Suppressor macrophage treated with lipopolysaccharide for 4 hours (primary cell): ENCODE measurements around the gene PHTF1.

Experiments used
- DNase-seq: peaks from one replicate; pipeline ENCODE4 v3.0.0-alpha.2; 2020

Gene PHTF1

DNA sequence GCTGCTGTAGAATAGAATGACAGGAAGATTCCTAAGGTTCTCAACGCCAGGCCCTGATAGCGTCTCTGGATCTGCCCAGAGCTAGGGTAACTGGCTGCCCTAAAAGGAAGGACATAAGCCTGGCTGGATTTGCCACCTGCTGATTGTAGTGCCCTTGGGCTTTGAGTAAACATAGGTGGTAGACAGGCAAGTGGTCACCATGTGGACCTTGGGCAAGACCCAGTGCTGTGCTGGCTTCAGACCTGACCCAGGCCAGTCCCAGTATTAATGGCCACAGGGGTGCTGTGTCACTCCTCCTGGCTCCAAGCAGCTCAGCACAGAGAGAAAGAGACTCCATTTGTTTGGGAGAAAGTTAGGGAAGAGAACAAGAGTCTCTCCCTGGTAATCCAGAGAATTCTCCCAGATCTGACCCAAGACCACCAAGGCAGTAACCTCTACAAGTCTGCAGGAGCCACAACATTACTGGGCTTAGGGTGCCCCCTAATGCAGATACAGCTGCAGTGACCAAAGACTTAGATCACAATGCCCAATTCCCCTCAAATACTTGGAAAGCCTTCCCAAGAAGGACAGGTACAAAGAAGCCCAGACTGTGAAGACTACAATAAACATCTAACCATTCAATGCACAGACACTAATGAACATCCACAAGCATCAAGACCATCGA is 44.5 kb downstream of the PHTF1 start:
- no peak for DNase-seq

GRCh38 chr1:113701429-113701828 is 57.9 kb downstream of the PHTF1 start:
- DNase-seq = peak; percentile 21

GRCh38 chr1:113694910-113695309 is 64.4 kb downstream of the PHTF1 start:
- DNase-seq = no peak

GRCh38 chr1:113692824-113693431 is 66.4 kb downstream of the PHTF1 start:
- DNase-seq = no peak

DNA sequence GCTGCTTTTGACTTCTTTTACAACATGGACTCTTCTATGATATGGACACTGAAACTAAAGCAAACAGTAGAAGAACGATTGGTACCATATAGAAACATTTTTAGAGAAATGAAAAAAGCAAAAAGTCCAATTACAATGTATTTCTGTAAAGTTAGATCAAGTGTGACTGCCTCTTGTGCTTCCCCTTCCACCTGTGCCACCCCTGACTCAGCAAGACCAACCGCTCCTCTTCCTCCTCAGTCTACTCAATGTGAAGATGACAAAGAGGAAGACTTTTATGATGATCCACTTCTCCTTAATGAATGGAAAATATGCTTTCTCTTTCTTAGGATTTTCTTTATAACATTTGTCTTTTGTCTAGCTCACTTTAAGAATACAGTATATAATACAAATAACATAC is 66.9 kb downstream of the PHTF1 start:
- DNase-seq = no peak

DNA sequence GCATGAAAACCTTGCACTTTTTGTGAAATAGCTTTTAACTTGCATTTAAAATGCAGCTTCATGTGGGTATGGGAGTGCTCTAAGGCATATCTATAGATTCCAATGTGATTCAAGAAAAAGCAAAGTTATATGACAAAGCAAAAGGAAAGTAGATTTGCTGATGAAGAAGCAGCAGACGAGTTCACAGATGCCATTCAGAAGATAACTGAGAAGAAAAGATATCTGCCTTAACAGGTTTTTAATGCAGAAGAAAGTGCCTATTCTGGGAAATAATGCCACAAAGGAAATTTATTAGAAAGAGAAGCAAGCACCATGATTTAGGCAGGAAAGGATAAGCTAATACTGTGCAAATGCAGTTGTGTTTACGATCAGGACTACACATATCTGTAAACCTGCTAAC is 68.1 kb downstream of the PHTF1 start:
- DNase-seq = no peak

DNA sequence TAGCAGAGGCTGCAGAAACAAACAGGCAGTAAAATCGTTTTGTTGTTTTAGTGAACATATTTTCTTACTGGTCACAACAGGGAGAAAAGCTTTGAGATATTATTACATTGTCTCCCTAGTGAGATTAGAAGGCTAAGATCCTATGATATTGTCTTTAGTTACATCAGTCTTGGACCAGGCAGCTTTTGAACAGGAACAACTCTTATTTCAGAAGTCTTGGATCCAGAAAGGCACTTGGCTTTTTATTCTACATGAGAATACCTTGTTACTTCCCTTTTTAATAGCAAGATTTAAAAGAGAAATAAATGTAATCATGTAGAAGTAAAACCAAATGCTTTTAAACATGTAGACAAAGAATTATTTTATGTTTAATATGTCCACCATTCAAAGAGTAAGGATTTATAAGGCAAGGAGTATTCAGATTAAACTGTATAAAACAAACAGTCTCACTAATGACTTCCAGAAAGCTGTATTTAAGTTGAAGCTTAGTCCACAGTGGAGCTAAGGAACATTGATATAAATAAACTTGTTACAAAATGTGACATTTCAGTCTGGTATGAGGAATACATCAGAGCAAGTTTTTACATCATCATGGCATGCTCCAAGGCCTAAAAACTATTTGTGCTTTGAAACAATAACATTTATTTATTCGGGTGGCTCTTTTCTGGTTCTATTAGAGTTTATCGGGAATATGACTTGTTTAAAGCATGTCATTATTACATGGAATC is 72.2 kb downstream of the PHTF1 start:
- DNase-seq = no peak

GRCh38 chr1:113684153-113684541 is 75.1 kb downstream of the PHTF1 start:
- DNase-seq = no peak

GRCh38 chr1:113683384-113684152 is 75.7 kb downstream of the PHTF1 start:
- peak; percentile 69 for DNase-seq

GRCh38 chr1:113681596-113682337 is 77.5 kb downstream of the PHTF1 start:
- no peak for DNase-seq

DNA sequence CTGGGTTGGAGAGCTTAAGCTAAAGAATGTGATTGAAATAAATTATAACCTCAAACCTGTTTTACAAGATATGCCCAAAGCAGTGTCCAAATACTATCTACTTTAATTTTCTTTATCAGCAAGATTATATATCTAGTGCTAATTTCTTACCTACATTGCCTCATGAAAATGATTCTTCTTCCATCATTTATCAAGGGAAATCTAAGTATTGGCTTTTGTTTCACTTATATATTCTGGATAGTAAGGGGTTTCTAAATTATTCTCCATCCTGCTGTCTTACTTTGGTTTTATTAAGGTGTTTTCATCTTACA is 81.2 kb downstream of the PHTF1 start:
- DNase-seq = no peak

DNA sequence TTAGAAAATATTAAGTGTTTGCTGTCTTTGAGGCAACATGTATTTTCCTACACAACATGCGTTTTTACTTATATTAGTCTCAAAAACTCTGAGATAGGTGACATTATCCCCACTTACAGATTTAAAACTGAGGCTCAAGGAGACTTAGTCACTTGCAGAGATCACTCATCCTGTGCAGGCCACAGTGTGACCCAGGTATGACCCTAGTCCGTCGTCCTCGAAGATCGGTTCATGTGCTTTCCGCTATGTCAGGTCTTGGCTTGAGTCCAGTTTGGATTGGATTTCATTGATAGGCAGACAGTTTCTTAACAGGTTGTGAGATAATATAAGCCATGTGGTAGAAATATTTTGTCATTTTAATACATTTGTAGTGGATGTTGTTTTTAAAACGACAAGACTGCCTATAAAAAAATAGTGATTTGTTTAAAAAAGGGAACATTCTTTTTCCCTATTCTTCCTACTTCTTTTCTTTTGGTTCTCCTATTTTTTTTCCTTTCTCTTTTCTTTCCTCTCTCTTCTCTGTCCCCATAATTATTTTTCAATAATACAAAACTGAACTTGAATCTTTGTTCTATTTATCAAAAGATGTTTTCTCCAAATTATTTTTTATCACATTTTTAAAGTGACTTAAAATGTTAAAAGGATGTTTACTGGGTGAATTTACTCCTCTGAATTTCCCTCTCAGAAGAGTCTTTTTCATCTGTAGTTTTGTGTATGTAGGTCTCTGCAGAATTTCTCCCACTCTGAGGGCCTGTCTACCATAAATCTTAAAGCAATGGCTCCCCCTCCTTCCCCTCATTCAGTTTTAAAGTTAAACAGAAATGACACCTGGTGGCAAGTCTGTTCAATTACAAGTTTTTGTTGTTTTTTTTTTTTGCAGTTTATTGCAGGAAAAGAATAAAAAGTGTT is 81.8 kb downstream of the PHTF1 start:
- peak; percentile 52 for DNase-seq

DNA sequence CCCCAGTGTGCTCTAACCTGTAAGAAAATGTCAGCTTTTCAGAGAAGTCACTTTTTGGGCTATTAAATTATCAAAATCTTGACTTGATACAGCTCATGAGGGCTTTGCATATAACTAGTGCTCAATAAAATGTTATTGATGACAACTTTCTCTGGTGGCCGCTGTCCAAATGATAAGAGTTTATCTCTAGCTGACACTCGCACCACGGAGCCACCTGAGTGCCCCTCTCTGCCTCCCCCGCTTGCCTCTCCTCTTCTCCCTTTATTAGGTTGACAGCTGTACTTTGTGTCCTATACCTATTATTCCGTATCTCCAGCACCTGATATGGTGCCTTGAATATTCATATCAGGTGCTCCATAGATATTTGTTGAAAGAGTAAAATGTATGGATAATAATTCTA is 82.8 kb downstream of the PHTF1 start:
- DNase-seq = no peak

- no peak for DNase-seq
Measured at GRCh38 chr1:113675302-113675701, 84.0 kb downstream of the PHTF1 start.

GRCh38 chr1:113674591-113674990 is 84.7 kb downstream of the PHTF1 start:
- DNase-seq = no peak

- no peak for DNase-seq
Measured at GRCh38 chr1:113672491-113672890, 86.8 kb downstream of the PHTF1 start.

DNA sequence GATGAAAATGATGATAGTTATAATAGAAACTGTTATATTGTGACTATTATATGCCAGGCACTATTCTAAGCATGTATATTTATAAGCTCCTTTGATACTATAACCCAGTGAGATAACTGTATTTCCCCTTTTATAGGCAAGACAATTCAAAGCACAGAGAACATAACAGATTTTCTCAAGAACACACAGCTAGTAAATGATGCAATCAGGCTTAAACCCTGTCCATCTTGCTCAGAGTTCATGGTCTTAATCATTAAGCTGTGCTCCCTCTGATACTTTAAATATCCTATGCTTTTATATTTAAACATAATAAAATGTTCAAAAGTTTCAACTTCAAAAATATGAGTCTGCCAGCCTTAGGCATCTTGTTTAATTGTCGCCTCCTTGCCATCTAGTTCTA is 88.6 kb downstream of the PHTF1 start:
- no peak for DNase-seq

DNA sequence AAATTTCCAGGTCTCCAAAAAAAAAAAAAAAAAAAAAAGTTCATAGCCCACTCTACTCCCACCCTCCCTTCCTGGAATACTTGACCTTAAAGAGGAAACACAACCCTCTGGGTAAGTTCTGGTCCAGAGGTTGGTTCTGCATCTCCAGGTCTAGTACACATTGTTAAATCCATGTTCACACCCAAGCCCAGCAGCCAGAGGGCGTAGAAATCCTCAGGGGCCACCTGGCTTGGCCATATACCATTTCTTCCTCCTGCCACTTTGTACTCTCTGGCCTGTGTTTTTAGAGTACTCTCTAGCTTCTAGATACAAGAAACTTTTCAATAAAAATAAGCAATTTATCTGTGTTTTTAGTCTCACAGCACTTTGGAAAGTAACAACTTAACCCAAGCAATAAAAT is 89.3 kb downstream of the PHTF1 start:
- no peak for DNase-seq

GRCh38 chr1:113666126-113666525 is 93.2 kb downstream of the PHTF1 start:
- no peak for DNase-seq

DNA sequence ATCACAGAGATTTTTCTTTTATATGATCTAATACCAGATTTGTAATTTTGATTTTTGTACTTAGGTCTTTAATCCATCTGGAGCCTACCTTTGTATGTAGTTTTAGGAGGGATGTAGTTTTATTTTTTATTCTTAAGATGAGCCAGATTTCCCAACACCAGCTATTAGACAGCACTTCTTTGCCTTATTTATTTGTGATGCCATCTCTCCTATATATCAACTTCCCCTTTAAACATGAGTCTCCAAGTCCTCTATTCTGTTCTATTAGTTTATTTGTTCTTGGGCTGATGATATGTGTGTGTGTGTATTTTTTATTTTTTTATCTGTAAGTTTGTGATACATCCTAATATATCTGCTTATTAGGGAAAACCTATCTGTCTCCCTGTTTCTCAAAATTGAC is 94.2 kb downstream of the PHTF1 start:
- DNase-seq = no peak

DNA sequence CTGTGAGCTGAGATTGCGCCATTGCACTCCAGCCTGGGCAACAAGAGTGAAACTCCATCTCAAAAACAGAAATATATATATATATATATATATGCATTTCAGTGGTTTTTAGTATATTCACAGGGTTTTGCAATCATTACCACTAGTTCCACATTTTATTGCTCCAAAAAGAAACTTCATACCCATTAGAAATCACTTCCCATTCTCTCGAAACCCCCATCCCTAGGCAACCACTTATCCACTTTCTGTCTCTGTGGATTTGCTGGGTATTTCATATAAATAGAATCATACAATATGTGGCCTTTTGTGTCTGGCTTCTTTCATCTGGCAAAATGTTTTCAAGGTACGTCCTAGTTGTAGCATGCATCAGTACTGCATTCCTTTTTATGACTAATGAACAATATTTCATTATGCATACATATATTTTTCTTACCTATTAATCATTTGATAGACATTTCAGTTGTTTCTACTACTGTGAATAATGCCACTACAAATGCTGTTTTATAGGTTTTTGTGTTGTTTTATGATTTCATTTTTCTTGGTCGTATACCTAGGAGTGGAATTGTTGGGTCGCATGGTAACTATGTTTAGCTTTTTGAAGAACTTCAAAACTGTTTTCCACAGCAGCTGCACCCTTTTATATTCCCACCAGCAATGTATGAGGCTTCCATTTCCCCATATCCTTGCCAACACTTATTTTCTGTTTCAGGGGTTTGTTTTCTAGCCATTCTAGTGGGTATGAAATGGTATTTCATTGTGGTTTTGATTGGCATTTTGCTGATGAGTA is 95.9 kb downstream of the PHTF1 start:
- DNase-seq = peak; percentile 90
